NCI-H2196 treated with DMSO at 0.1 percent for 48 hours (cell line): ENCODE data around the gene TUBB1.
A peak's percentile ranks its signal among the peaks of the same experiment; 100 is the strongest.
"Not testable (repeated sequence)": the region's sequence is repeated elsewhere in the genome, so short reads cannot be mapped to it uniquely, and the experiment has no call there.

Experiments
- DNase-seq: peaks from one replicate; lab custom pipeline; 2025; ENCODE audit not compliant: unreplicated experiment; lab: John Stamatoyannopoulos, UW

TUBB1 gene

GRCh38 chr20:59019217-59019616 is at the start of gene TUBB1:
Gene TUBB1, plus strand, starts transcription at chr20:59019429. Its CDS starts 94 bp downstream, at chr20:59019523.
- no peak for DNase-seq

GRCh38 chr20:58969439-58969838 is 49.8 kb upstream of the TUBB1 start:
- DNase-seq: no peak

GRCh38 chr20:58970146-58970545 is 49.1 kb upstream of the TUBB1 start:
- DNase-seq: no peak

DNA sequence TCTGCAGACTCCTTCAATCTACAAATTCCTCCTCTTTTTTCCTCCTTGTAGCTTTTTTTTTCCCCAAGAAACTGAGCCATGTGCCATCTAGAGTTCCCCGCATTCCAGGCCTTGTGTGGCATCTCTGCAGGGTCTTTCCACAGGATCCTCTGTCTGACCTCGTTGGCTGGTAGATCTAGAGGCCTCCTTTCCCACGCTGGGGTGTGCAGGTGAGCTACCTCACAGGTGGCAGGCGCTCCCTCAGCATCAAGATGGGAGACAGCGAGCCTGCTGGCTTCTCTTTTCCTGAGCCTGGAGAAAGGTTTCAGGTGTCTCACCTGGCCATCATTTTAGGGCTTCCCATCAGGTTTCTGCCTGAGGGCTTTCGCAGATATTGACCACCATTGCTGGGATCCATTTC is 47.8 kb upstream of the TUBB1 start:
- DNase-seq: no peak

DNA sequence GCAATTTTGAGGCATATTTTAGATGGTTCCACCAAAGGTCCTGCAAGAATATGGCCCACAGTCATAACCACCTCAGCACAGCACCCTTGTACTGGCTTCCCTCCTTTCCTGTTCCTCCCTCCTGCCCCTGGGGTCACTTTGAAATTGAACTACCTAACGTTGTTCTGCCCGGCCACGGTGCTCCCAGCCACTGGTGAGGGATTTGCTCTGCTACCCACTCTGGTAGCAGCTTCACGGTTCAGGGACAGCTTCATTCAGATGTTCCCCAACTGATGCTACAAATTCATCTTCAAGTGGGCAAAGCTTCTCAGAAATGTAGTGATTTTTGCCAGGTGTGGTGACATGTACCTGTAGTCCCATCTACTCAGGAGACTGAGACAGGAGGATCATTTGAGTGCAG is 46.0 kb upstream of the TUBB1 start:
- DNase-seq: no peak

GRCh38 chr20:58973866-58974265 is 45.4 kb upstream of the TUBB1 start:
- no peak for DNase-seq

DNA sequence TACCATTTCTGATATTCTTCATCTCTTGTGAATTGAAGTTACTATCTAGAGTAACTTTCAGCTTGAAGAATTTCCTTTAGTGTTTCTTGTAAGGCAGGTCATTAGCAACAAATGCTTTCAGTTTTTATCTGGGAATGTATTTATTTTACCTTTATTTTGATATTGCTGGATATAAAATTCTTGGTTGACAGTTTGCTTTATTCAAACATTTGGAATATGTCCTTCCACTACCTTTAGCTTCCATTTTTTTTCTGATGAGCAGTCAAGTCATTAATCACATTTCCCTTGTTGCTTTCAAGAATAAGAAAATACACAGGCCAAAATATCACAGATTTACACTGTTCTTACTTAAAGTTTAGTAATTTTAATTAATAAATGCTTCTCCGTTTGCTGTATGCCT is 43.9 kb upstream of the TUBB1 start:
- no peak for DNase-seq

GRCh38 chr20:58976061-58976730 is 43.0 kb upstream of the TUBB1 start:
- no peak for DNase-seq

- no peak for DNase-seq
These were observed 40.7 kb upstream of the TUBB1 start for GRCh38 chr20:58978351-58979190.

DNA sequence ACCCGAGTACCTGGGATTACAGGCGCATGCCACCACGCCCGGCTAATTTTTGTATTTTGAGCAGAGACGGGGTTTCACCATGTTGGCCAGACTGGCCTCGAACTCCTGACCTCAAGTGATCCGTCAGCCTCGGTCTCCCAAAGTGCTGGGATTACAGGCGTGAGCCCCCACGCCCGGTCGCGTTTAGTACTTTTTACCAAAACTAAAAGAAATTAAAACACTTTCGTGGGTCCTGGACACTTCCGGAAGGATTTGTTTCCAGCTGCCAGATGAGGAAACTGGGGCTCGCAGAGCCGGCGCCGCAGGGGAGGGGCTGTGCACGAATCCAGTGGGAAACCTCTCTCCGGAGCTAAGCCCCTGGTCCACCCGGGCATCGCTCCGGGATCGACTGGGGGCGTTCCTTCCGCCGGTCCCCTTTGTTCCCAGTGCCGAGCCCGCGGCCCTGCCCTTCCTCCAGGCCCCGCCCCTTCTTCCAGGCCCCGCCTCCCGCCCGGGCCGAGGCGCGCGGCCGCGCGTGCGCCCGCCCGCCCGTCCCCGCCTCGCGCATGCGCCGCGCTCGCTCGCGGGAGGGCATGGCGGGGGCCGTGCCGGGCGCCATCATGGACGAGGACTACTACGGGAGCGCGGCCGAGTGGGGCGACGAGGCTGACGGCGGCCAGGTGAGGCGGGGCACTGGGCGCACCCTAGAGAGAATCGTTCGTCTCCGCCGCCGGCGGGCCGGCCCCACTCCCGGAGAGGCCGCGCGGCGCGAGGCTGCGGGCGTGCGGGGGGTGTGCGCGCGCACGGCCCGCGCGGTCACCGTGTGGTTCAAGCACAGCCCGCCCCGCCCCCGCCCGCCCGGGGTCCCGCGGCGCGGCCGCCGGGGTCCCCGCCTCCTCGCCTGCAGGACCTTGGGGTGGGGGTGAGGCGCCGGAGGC is 38.3 kb upstream of the TUBB1 start, which contains the start of gene NELFCD:
NELFCD (plus strand) TSS at position 546 of the 917 bp plus-strand sequence; CDS start at position 600, 54 bp downstream.
- DNase-seq: peak; percentile 75

DNA sequence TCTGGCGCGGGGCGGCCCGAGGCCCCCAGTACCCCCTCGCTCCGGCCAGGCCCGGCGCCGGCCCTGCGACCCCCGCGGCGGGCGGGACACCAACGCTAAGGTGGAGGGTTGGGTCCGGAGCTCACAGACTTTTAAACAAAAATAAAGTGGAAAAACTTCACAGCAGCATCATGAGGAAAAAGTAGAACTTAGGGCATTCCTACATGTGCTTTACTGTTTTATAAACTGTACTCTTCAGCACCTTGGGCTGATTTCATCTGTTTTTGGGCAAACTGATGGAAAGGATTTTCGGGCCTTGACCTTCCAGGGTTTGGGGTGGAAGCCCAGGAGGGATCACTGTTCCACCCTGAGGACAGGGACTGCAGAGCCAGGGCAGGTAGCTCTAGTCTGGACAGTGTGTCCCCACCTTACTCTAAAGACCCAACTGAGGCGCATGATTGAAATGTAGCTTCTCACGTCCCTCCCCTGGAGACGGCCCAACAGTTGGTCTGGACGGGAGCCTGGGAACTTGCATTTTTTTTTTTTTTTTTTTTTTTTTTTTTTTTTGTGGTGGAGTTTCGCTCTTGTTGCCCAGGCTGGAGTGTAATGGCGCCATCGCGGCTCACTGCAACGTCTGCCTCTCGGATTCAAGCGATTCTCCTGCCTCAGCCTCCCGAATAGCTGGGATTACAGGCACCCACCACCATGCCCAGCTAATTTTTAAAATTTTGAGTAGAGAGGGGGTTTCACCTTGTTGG is 37.4 kb upstream of the TUBB1 start:
- no peak for DNase-seq

DNA sequence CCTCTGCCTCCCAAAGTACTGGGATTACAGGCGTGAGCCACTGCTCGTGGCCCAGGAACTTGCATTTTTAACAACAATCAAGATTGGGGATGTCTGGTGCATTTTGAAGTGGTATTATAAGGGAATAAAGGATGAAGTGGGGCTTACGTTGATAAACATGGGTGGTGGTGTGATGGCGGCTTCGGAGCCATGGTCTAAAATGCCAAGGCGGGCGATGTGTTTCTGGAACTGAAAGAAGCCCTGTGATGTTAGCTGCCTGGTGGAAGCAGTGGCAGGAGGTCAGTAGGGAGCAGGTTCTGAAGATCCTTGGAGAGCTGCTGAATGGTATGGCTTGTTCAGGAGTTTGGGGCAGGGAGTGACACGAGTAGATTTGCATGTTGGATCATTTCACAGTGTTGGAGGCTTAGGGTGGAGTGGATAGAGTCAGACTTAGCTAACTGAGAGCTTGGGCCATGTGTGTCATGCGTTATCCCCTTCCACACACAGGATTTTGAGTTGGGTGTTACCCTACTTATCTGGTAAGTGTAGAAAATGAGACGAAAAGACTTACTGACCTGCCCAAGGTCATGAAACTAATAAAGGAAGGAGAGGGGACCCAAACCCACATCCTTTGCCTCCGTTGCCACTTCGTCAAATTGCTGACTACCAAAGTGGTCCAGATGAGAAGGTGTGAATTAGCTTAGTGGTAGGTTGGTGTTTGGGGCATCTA is 36.7 kb upstream of the TUBB1 start:
- DNase-seq: no peak

DNA sequence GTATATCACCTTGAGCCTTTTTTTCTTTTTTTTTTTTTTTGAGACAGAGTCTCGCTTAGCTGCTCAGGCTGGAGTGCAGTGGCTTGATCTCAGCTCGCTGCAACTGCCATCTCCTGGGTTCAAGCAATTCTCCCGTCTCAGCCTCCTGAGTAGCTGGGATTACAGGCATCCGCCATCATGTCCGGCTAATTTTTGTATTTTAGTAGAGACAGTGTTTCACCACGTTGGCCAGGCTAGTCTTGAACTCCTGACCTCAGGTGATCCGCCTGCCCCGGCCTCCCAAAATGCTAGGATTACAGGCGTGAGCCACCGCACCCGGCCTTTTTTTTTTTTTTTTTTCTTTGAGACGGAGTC is 36.1 kb upstream of the TUBB1 start:
- not testable (repeated sequence) for DNase-seq

DNA sequence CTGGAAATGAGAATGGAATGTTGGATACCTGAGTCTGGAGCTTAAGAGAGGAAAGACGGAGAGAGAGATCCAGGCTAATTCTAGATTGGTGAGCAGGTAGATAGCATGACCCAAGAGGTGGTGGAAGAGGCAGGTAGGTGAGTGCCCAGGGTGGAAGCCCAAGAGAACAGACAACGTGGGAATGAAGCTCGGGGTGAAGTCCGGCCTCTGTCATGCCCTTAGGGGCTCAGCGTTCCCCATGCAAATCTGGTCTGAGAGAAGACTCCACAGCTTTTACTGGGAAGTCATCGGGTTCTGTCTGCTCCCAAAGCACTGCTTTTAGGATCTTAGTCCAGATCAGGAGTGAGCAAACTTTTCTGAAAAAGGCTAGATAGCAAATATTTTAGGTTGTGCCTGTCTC is 34.5 kb upstream of the TUBB1 start:
- DNase-seq: no peak

GRCh38 chr20:58985656-58986055 is 33.6 kb upstream of the TUBB1 start:
- DNase-seq: no peak

DNA sequence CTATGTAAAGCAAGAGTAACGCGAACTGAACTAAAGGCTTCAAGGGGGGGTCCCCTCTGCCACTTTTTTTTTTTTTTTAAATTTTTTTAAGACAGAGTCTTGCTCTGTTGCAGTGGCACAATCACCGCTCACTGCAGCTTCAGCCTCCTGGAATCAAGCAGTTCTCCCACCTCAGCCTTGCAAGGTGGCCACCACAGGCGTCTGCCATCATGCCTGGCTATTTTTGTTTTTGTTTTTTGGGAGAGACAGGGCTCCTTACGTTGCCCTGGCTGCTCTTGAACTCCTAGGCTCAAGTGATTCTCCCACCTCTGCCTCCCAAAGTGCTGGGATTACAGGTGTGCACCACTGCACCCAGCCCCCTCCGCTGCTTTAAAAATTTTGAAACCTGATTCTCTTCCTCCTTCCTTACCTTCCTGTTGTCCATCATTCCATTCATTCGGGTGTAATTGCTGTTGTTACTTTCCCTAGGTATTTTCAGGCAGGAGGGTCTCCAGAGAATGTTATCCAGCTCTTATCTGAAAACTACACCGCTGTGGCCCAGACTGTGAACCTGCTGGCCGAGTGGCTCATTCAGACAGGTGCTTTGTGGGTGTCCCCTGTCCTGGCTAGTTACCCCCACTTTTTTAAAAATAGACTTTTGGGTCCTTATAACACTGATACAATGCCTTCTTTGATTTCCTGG is 32.8 kb upstream of the TUBB1 start:
- no peak for DNase-seq

DNA sequence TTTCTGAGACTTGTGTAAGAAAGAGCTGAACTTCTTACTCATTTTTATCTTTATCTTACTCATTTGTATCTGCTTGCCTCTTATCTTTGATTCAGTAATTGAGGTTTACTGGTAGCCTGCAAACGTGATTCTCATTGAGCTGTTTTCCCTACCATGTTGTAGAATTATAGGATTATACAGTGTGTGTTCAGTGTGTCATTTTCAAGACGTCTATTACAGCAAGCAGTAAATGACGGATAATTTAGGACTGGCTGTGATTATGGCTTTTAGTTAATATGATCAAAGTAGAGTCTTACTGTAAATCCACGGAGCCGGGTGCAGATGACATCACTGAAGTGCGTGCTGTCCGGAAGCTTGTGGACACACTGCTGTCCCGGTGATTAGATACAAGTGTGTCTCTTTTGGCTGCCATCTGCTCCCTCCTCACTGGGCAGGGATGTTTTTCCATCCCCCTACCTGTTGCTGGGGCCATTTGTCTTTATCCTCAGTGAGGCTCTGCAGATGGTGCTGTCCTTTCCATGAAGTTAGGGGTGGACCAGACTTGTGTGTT is 32.2 kb upstream of the TUBB1 start:
- DNase-seq: no peak

DNA sequence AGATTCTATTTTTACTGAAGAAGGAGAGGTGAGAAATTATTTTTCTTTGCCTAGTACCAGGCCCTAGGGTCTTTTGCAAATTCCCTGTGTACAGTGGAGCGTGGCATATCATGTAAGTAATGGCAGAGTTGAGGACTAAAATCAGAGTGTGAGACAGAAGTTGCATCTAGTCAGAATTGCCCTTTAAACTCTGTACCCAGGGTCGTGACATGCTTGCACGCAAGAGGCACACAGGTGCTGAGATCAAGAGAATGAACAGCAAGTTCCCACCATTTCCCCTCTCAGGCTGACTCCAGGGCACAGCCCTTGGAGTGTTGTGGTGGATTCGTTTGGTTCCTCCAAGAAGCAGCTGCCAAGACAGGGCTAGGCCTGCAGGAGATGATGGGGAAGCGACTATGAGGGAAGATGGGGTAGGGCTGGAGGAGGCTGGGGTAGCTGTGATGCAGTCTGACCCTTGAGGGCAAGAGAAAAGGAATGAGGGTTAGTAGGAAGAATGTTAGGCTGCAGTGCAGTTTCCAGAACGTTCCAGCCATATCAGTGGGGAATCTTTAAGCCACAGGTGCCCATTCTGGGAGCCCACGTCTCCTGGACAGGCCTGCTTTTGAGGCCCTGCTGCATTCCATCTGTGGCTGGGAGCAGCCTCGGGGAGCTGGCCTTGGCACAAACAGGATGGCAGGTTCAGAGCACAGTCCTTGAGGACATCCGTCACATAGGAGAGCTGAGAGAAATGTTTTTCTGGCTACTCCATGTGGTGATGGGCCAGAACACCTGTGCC is 31.3 kb upstream of the TUBB1 start:
- DNase-seq: no peak

- DNase-seq: no peak
These were observed 30.7 kb upstream of the TUBB1 start for GRCh38 chr20:58988565-58988882.
